WTC11 (cell line): ENCODE results near the gene KIF6. TPM values are rescaled to one million over a fixed set of nuclear protein-coding genes. Genes with fewer than 3 reads are reported as not detected.

Experiments used
- ATAC-seq: fragments of 200-7000 bp; cut with Tn5 transposase; 2 replicates; pipeline ENCODE4 v1.10.0; 2021; ENCODE audit warnings: mild to moderate bottlenecking, moderate library complexity
- CTCF ChIA-PET: fragments of 300-600 bp; sonication (Branson Sonifier 250); formaldehyde crosslinking; loops from one replicate; lab custom pipeline; 2021; ENCODE audit warnings: antibody characterized with exemption; lab: Charles Lee
- POLR2A ChIA-PET: fragments of 350-600 bp; sonication (Branson Sonifier 250); formaldehyde crosslinking; loops from one replicate; lab custom pipeline; 2021; ENCODE audit warnings: antibody characterized with exemption; lab: Charles Lee
- DNase-seq: peaks from one replicate; pipeline ENCODE4 v3.0.0; 2021; ENCODE audit warnings: low spot score
- H3K27ac Mint-ChIP-seq: 2 replicates; pipeline ENCODE4 v1.8.0; 2021; ENCODE audit warnings: mixed read lengths
- H3K27me3 Mint-ChIP-seq: 2 replicates; pipeline ENCODE4 v1.8.0; 2021; ENCODE audit warnings: low read depth, mild to moderate bottlenecking, moderate library complexity, mixed read lengths
- H3K36me3 Mint-ChIP-seq: 2 replicates; pipeline ENCODE4 v1.8.0; 2021; ENCODE audit warnings: mixed read lengths
- H3K4me1 Mint-ChIP-seq: 2 replicates; pipeline ENCODE4 v1.8.0; 2022; ENCODE audit warnings: mixed read lengths
- H3K4me3 Mint-ChIP-seq: 2 replicates; pipeline ENCODE4 v1.8.0; 2021; ENCODE audit warnings: mild to moderate bottlenecking, moderate library complexity, mixed read lengths
- H3K9me3 Mint-ChIP-seq: 2 replicates; pipeline ENCODE4 v1.8.0; 2021; ENCODE audit warnings: mixed read lengths
- ATF2 ChIP-seq: sonication (generic); formaldehyde crosslinking; IDR thresholded peaks from 2 replicates; pipeline ENCODE4 v1.8.1; 2022; ENCODE audit warnings: low read depth, missing genetic modification reagents, borderline replicate concordance
- ERG ChIP-seq: fragments of 250-450 bp; sonication (Bioruptor Pico); IDR thresholded peaks from 2 replicates; pipeline ENCODE4 v1.8.0; 2021; ENCODE audit warnings: mild to moderate bottlenecking
- FOXJ3 ChIP-seq: sonication (generic); formaldehyde crosslinking; IDR thresholded peaks from 2 replicates; pipeline ENCODE4 v1.9.0; 2021; ENCODE audit warnings: missing genetic modification reagents, mild to moderate bottlenecking, borderline replicate concordance
- FOXP1 ChIP-seq: sonication (generic); formaldehyde crosslinking; IDR thresholded peaks from 2 replicates; pipeline ENCODE4 v1.8.0; 2022; ENCODE audit warnings: missing genetic modification reagents, mild to moderate bottlenecking, moderate library complexity, borderline replicate concordance
- FOXP4 ChIP-seq: sonication (generic); formaldehyde crosslinking; IDR thresholded peaks from 2 replicates; pipeline ENCODE4 v1.8.0; 2022; ENCODE audit warnings: mild to moderate bottlenecking, missing genetic modification reagents
- GRHL2 ChIP-seq: fragments of 250-450 bp; sonication (Bioruptor Pico); IDR thresholded peaks from 2 replicates; pipeline ENCODE4 v1.8.0; 2022; ENCODE audit warnings: mild to moderate bottlenecking, moderate library complexity; ENCODE audit not compliant: insufficient replicate concordance, severe bottlenecking
- HMGA2 ChIP-seq: fragments of 250-450 bp; sonication (Bioruptor Pico); IDR thresholded peaks from 2 replicates; pipeline ENCODE4 v1.4.0; 2021; ENCODE audit warnings: mild to moderate bottlenecking, moderate library complexity
- KAT7 ChIP-seq: sonication (generic); formaldehyde crosslinking; IDR thresholded peaks from 2 replicates; pipeline ENCODE4 v1.8.1; 2023; ENCODE audit warnings: missing genetic modification reagents, mild to moderate bottlenecking, borderline replicate concordance
- MAX ChIP-seq: sonication (generic); formaldehyde crosslinking; IDR thresholded peaks from 2 replicates; pipeline ENCODE4 v1.8.0; 2022; ENCODE audit warnings: mild to moderate bottlenecking, missing genetic modification reagents
- PRDM15 ChIP-seq: sonication (generic); formaldehyde crosslinking; IDR thresholded peaks from 2 replicates; pipeline ENCODE4 v1.8.0; 2022; ENCODE audit warnings: missing genetic modification reagents
- PRRX2 ChIP-seq: fragments of 250-450 bp; sonication (Bioruptor Pico); IDR thresholded peaks from 2 replicates; pipeline ENCODE4 v1.8.0; 2021; ENCODE audit warnings: mild to moderate bottlenecking
- TEAD1 ChIP-seq: sonication (generic); formaldehyde crosslinking; IDR thresholded peaks from 2 replicates; pipeline ENCODE4 v1.8.0; 2022; ENCODE audit warnings: mild to moderate bottlenecking, missing genetic modification reagents
- ZBTB21 ChIP-seq: sonication (generic); formaldehyde crosslinking; IDR thresholded peaks from 2 replicates; pipeline ENCODE4 v1.8.1; 2023; ENCODE audit warnings: mild to moderate bottlenecking, missing genetic modification reagents, borderline replicate concordance
- ZNF317 ChIP-seq: sonication (generic); formaldehyde crosslinking; IDR thresholded peaks from 2 replicates; pipeline ENCODE4 v1.8.1; 2023; ENCODE audit warnings: low read depth, mild to moderate bottlenecking, moderate library complexity, missing genetic modification reagents, borderline replicate concordance
- ZNF425 ChIP-seq: fragments of 250-450 bp; sonication (Bioruptor Pico); conservative IDR thresholded peaks from 2 replicates; pipeline ENCODE4 v1.9.0; 2021; ENCODE audit warnings: mild to moderate bottlenecking
- total RNA-seq: library from RNA; stranded (reverse); gene quantifications from 3 replicates; pipeline ENCODE4 v1.2.3, GENCODE V29; 2021

Gene KIF6
- total RNA-seq, 1 experiment from 2014 or later = 0.57 TPM

GRCh38 chr6:39772559-39773273 lies 47.5 kb upstream of the KIF6 start:
- ChIA-PET POLR2A (no interaction called here), CTCF (no interaction called here)
- Mint-ChIP-seq H3K27me3 (no peaks in the 10 kb centered on the region), H3K4me1 (peaks cover 19% of the 10 kb centered on the region), H3K9me3 (0 out of 2 replicates have a peak, but pooled peaks cover 3% of the 10 kb centered on the region), H3K4me3 (no peak overlapping the region), H3K36me3 (no peaks in the 10 kb centered on the region), H3K27ac (no peak overlapping the region)
- no peak for ATAC-seq
- no peak for TF ChIP-seq PRDM15 (CRISPR knock-in tag)
- TF ChIP-seq FOXP1 (CRISPR knock-in tag) = no peak
- TF ChIP-seq FOXJ3 (CRISPR knock-in tag) = no peak
- TF ChIP-seq TEAD1 (CRISPR knock-in tag) = no peak
- no peak for TF ChIP-seq ZBTB21
- no peak for TF ChIP-seq MAX (CRISPR knock-in tag)
- no peak for TF ChIP-seq PRRX2 (CRISPR knock-in tag)
- TF ChIP-seq GRHL2 (CRISPR knock-in tag) = no peak
- no peak for TF ChIP-seq FOXP4 (CRISPR knock-in tag)
- no peak for TF ChIP-seq ZNF425 (CRISPR knock-in tag)
- TF ChIP-seq ATF2 (CRISPR knock-in tag) = no peak
- TF ChIP-seq ERG (CRISPR knock-in tag) = no peak
- TF ChIP-seq HMGA2 (CRISPR knock-in tag) = no peak
- TF ChIP-seq KAT7 (CRISPR knock-in tag) = no peak
- TF ChIP-seq ZNF317 (CRISPR knock-in tag) = no peak
- no peak for DNase-seq
